Esophagus squamous epithelium (tissue), 5 donors: ENCODE results near the gene C1QTNF9. TPM values are rescaled to one million over a fixed set of nuclear protein-coding genes. Genes with fewer than 3 reads are reported as not detected.
A peak's percentile ranks its signal among the peaks of the same experiment; 100 is the strongest.

Experiments used
- DNase-seq: peaks from one replicate; lab custom pipeline; 2025; lab: John Stamatoyannopoulos, UW
- H3K27ac ChIP-seq, 4 donors: fragments of 200-600 bp; sonication (generic); one replicate each; pipeline ENCODE4 v1.5.1; 2016 to 2019; ENCODE audit warnings: mild to moderate bottlenecking in 1 of 4
- H3K27me3 ChIP-seq, 4 donors: fragments of 200-600 bp; sonication (generic); 1 replicate in 3 of 4; 2 replicates in 1 of 4; pipeline versions ENCODE4 v1.5.1 to v1.6.0; 2017 to 2021; ENCODE audit warnings: antibody characterized with exemption in 1 of 4
- H3K36me3 ChIP-seq, 3 donors: fragments of 200-600 bp; sonication (generic); one replicate each; pipeline ENCODE4 v1.5.1; 2016 to 2019
- H3K4me1 ChIP-seq, 3 donors: fragments of 200-600 bp; sonication (generic); one replicate each; pipeline ENCODE4 v1.5.1; 2017 to 2019
- H3K4me3 ChIP-seq, 4 donors: fragments of 200-600 bp; sonication (generic); 1 replicate in 3 of 4; 2 replicates in 1 of 4; pipeline ENCODE4 v1.5.1; 2016 to 2019; ENCODE audit warnings: mild to moderate bottlenecking in 2 of 4, moderate library complexity in 1 of 4
- H3K9me3 ChIP-seq, 3 donors: fragments of 200-600 bp; sonication (generic); one replicate each; pipeline ENCODE4 v1.5.1; 2016 to 2019
- POLR2A ChIP-seq, 4 donors: fragments of 450-650 bp; IDR thresholded peaks; one replicate each; pipeline ENCODE4 v1.6.1; 2017; ENCODE audit warnings: antibody characterized with exemption in 4 of 4, mild to moderate bottlenecking in 4 of 4, moderate library complexity in 3 of 4
- WGBS, 2 donors: methylation state at CpG; one replicate each; pipeline ENCODE4 v1.1.5; 2018; 5-methylcytosine and 5-hydroxymethylcytosine counted together
- intact Hi-C: fragments of 100-400 bp; cut with DNase I; formaldehyde crosslinking; loops from one replicate; pipeline ENCODE4 v1.15.0; 2022
- total RNA-seq, 4 donors: library from RNA; depleted of rRNA; stranded (reverse); fragments of >200 nt; gene quantifications; one replicate each; pipeline ENCODE4 v1.1.0, GENCODE V29; 2016
- TF ChIP-seq, protein P1 (sequence below), 6 experiments: fragments of 450-650 bp in 4 of 6; fragments of 200-600 bp in 2 of 6; sonication (generic) in 2 of 6; IDR thresholded peaks; one replicate each; pipeline ENCODE4 v1.5.1; 2016 to 2019; ENCODE audit warnings: antibody characterized with exemption in 6 of 6, mild to moderate bottlenecking in 4 of 6, moderate library complexity in 4 of 6
- donor health status: DM: yes; HTN: yes; CAD: no.

C1QTNF9 gene
- total RNA-seq, 4 donors from 2014 or later, result not detected

DNA sequence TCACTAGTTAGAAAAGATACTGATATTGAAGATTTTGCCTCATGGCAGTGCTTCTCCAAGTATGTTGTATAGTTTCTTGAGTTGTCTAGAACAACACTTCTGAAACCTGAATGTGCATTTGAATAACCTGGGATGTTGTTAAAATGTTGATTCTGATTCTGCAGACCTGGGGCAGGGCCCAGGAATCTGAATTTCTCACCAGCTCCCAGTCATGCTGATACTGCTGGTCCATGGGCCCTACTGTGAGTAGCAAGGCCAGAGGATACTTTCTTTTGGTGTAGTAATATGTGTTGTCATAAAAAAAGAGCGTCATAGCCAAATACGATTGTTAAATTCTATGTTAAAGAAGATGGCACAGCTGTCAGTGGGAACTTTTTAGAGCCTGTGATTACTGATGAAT is 41.6 kb upstream of the C1QTNF9 start:
- peaks cover 10 to 30% (median 28%) of the 10 kb centered on the region in 3 donors for H3K4me1 ChIP-seq
- TF ChIP-seq, protein P1, sequence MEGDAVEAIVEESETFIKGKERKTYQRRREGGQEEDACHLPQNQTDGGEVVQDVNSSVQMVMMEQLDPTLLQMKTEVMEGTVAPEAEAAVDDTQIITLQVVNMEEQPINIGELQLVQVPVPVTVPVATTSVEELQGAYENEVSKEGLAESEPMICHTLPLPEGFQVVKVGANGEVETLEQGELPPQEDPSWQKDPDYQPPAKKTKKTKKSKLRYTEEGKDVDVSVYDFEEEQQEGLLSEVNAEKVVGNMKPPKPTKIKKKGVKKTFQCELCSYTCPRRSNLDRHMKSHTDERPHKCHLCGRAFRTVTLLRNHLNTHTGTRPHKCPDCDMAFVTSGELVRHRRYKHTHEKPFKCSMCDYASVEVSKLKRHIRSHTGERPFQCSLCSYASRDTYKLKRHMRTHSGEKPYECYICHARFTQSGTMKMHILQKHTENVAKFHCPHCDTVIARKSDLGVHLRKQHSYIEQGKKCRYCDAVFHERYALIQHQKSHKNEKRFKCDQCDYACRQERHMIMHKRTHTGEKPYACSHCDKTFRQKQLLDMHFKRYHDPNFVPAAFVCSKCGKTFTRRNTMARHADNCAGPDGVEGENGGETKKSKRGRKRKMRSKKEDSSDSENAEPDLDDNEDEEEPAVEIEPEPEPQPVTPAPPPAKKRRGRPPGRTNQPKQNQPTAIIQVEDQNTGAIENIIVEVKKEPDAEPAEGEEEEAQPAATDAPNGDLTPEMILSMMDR (IDR thresholded peaks at IDR 0.05), result no peak
- TF ChIP-seq POLR2A (IDR thresholded peaks at IDR 0.05), result no peak
- H3K27me3 ChIP-seq, result no peaks in the 10 kb centered on the region
- H3K36me3 ChIP-seq, result no peaks in the 10 kb centered on the region
- peak overlapping the region in 1 of 4 donors; percentile 45 for H3K4me3 ChIP-seq
- DNase-seq, result no peak
- peak overlapping the region in 3 of 4 donors; percentile 17 to 65 (median 43) for H3K27ac ChIP-seq
- 85 to 97% methylated on average over 2 of the region's 2 CpGs for WGBS, 2 donors
- intact Hi-C loops, result no loop called here
- H3K9me3 ChIP-seq, result no peaks in the 10 kb centered on the region

- DNase-seq, result no peak
- Histone ChIP-seq H3K36me3 (no peaks in the 10 kb centered on the region), H3K4me3 (no peak overlapping the region), H3K27ac (peak overlapping the region in 2 of 4 donors; percentile 84 to 90), H3K27me3 (no peaks in the 10 kb centered on the region), H3K9me3 (no peaks in the 10 kb centered on the region), H3K4me1 (peaks cover 11 to 50% (median 35%) of the 10 kb centered on the region in 3 donors)
- TF ChIP-seq, protein P1 (IDR thresholded peaks at IDR 0.05), result no peak
- TF ChIP-seq POLR2A (IDR thresholded peaks at IDR 0.05), result no peak
- WGBS, 2 donors, result 72 to 89% methylated on average over 4 of the region's 4 CpGs
- intact Hi-C loops, result no loop called here
These were observed 39.6 kb upstream of the C1QTNF9 start for GRCh38 chr13:24269821-24270220.

- H3K4me1 ChIP-seq, result peaks cover 11 to 57% (median 35%) of the 10 kb centered on the region in 3 donors
- intact Hi-C loops, result no loop called here
- no peaks in the 10 kb centered on the region for H3K36me3 ChIP-seq
- H3K9me3 ChIP-seq, result no peaks in the 10 kb centered on the region
- WGBS, 2 donors, result 15 to 37% methylated on average over 3 to 7 of the region's 10 CpGs
- no peaks in the 10 kb centered on the region for H3K27me3 ChIP-seq
- peak in 2 of 4 donors; percentile 28 to 48 for TF ChIP-seq POLR2A (IDR thresholded peaks at IDR 0.05)
- TF ChIP-seq, protein P1 (IDR thresholded peaks at IDR 0.05), result peak in 4 of 6 experiments; percentile 33 to 85 (median 35)
- peak; percentile 9 for DNase-seq
- peak overlapping the region; percentile 78 to 93 (median 87) for H3K27ac ChIP-seq
- peak overlapping the region in 3 of 4 donors; percentile 20 to 64 (median 46) for H3K4me3 ChIP-seq
These were observed 38.7 kb upstream of the C1QTNF9 start for GRCh38 chr13:24270639-24271141.

DNA sequence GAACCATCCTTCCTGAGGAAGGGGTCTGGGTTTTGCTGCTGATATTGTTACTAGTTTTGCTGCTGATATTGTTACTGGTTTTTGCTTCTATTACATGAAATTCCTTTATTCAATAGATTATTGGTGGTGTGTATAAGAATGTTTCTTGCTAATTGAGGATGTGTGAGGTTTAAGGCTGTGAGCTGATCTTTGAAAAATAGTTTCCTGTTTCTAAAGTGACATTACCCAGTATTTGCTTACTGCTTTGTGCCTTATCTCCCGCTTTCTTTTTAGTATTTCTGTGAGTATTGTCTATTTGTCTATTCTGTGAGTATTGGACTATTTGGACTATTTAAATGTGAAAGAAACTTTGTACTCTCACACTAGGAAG is 38.2 kb upstream of the C1QTNF9 start:
- H3K9me3 ChIP-seq, result no peaks in the 10 kb centered on the region
- H3K27ac ChIP-seq, result peak overlapping the region; percentile 78 to 93 (median 87)
- H3K4me3 ChIP-seq, result peak overlapping the region in 3 of 4 donors; percentile 46 to 64 (median 46)
- WGBS, 2 donors, result 35 to 67% methylated on average over 1 of the region's 1 CpG
- TF ChIP-seq POLR2A (IDR thresholded peaks at IDR 0.05), result no peak
- TF ChIP-seq, protein P1 (IDR thresholded peaks at IDR 0.05), result no peak
- intact Hi-C loops, result no loop called here
- peaks cover 11 to 57% (median 35%) of the 10 kb centered on the region in 3 donors for H3K4me1 ChIP-seq
- H3K36me3 ChIP-seq, result no peaks in the 10 kb centered on the region
- H3K27me3 ChIP-seq, result no peaks in the 10 kb centered on the region
- DNase-seq, result no peak

- Histone ChIP-seq H3K27me3 (no peaks in the 10 kb centered on the region), H3K4me3 (peak overlapping the region; percentile 25 to 64 (median 46)), H3K27ac (peak overlapping the region; percentile 78 to 93 (median 87)), H3K36me3 (no peaks in the 10 kb centered on the region), H3K9me3 (no peaks in the 10 kb centered on the region), H3K4me1 (peaks cover 11 to 57% (median 34%) of the 10 kb centered on the region in 3 donors)
- no peak for DNase-seq
- TF ChIP-seq, protein P1 (IDR thresholded peaks at IDR 0.05), result no peak
- peak in 1 of 4 donors; percentile 50 for TF ChIP-seq POLR2A (IDR thresholded peaks at IDR 0.05)
- 1 to 10% methylated on average over 11 to 17 of the region's 25 CpGs for WGBS, 2 donors
- intact Hi-C loops, result no loop called here
These were observed 37.6 kb upstream of the C1QTNF9 start for GRCh38 chr13:24271601-24272451.
